D721Med (cell line): ENCODE results near the gene IQSEC1.

ENCODE experiments used
- DNase-seq: peaks from one replicate; pipeline ENCODE4 v3.0.0; 2011; ENCODE audit warnings: low spot score; ENCODE audit not compliant: insufficient read length
- FAIRE-seq: peaks from 2 replicates; lab custom pipeline; 2011; peaks lifted over from hg19 to GRCh38; lab: Jason Lieb, UNC
- CTCF ChIP-seq: IDR thresholded peaks from 2 replicates; pipeline ENCODE4 v1.5.1; 2012; ENCODE audit warnings: mild to moderate bottlenecking, control low read depth; ENCODE audit not compliant: insufficient read depth; ENCODE audit errors: missing control alignments

Gene IQSEC1

GRCh38 chr3:13088028-13089006 lies 15.1 kb upstream of the IQSEC1 start:
- FAIRE-seq, result peak; percentile 69
- TF ChIP-seq CTCF, result no peak
- DNase-seq, result peak; percentile 64

DNA sequence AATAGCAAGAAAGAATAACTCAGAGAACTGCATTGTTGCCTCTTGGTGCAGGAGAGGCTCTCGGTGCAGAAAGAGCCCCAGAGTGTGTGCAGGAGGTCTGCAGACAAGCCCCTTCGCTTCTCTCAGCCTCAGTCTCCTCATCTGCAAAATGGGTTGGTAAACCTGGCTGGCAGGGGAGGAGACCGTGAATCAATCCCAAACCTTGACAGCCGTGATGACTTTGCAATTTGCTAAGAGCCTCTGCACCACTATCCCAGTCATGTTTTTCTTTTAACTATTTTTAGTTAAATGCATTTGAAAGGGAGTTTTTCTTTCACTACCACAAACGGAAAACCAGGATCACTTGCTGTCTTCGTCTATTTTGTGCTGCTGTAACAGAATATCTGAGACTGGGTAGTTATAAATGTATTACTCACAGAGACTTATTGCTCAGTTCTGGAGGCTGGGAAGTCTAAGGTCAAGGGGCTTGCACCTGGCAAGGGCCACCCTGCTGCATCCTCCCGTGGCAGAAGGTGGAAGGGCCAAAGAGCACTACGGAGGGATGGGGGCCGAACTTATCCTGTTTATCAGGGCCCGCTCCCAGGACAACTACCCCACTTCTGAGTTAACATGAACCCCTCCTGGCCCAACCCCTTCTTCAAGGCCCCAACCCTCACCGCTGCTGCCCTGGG lies 14.2 kb upstream of the IQSEC1 start:
- no peak for TF ChIP-seq CTCF
- FAIRE-seq (no peak), DNase-seq (no peak)

DNA sequence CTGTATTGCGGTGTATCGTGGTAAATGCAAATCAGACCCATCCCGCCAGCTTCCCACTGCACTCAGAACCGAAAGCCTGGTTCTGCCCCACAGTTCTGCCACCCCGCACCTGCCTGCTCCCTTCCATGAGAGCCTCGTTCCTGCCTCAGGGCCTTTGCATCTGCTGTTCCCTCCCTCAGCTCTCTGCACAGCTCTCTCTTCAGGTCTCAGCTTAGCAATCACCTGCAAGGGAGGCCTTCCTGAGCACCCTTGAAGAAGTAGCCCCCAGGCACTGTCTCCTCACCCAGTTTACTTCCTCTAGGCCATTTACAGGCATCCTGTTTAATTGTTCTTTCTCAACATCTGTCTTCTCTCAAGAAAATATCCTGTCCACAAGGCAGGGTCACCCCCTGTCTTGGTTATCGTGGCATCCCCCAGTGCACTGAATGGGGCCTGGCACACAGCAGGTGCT lies 13.3 kb upstream of the IQSEC1 start:
- DNase-seq (no peak), FAIRE-seq (no peak)
- no peak for TF ChIP-seq CTCF

GRCh38 chr3:13085846-13086179 lies 12.6 kb upstream of the IQSEC1 start:
- DNase-seq (no peak), FAIRE-seq (no peak)
- no peak for TF ChIP-seq CTCF

GRCh38 chr3:13085081-13085845 lies 12.0 kb upstream of the IQSEC1 start:
- no peak for DNase-seq
- FAIRE-seq, result no peak
- no peak for TF ChIP-seq CTCF

GRCh38 chr3:13083898-13084297 lies 10.7 kb upstream of the IQSEC1 start:
- FAIRE-seq (no peak), DNase-seq (no peak)
- no peak for TF ChIP-seq CTCF
